Loucy (cell line): ENCODE data around the gene RIN3.

ENCODE experiments used
- H2AFZ ChIP-seq: fragments of 200-600 bp; sonication (generic); 2 replicates; pipeline ENCODE4 v1.6.0; 2016; ENCODE audit warnings: antibody characterized with exemption, mild to moderate bottlenecking, low read length, moderate library complexity
- H3F3A ChIP-seq: fragments of 200-600 bp; 2 replicates; pipeline ENCODE4 v1.6.0; 2016; ENCODE audit warnings: antibody characterized with exemption, low read depth, mild to moderate bottlenecking
- H3K27me3 ChIP-seq: fragments of 200-600 bp; sonication (generic); 2 replicates; pipeline ENCODE4 v1.6.1; 2014; ENCODE audit warnings: low read length, mild to moderate bottlenecking; ENCODE audit not compliant: insufficient read depth, poor library complexity, severe bottlenecking
- H3K36me3 ChIP-seq: fragments of 200-600 bp; sonication (generic); 2 replicates; pipeline ENCODE4 v1.6.1; 2016; ENCODE audit warnings: low read length; ENCODE audit not compliant: insufficient read depth
- H3K4me1 ChIP-seq: fragments of 200-600 bp; sonication (generic); 2 replicates; pipeline ENCODE4 v1.5.1; 2014; ENCODE audit warnings: low read length, mild to moderate bottlenecking; ENCODE audit not compliant: insufficient read depth, poor library complexity, severe bottlenecking
- H3K4me2 ChIP-seq: fragments of 200-600 bp; sonication (generic); 2 replicates; pipeline ENCODE4 v1.6.0; 2014; ENCODE audit warnings: antibody characterized with exemption, low read length, low read depth, mild to moderate bottlenecking; ENCODE audit not compliant: poor library complexity, severe bottlenecking
- H3K4me3 ChIP-seq: fragments of 200-600 bp; sonication (generic); 2 replicates; pipeline ENCODE4 v1.5.1; 2014; ENCODE audit warnings: low read length, mild to moderate bottlenecking, mixed read lengths; ENCODE audit not compliant: poor library complexity, severe bottlenecking
- H3K79me2 ChIP-seq: fragments of 200-600 bp; sonication (generic); 2 replicates; pipeline ENCODE4 v1.6.1; 2014; ENCODE audit warnings: low read length; ENCODE audit not compliant: insufficient read depth
- H3K9ac ChIP-seq: fragments of 200-600 bp; sonication (generic); 2 replicates; pipeline ENCODE4 v1.6.0; 2014; ENCODE audit warnings: mild to moderate bottlenecking, low read depth, low read length, moderate library complexity; ENCODE audit not compliant: poor library complexity, severe bottlenecking
- H3K9me2 ChIP-seq: fragments of 200-600 bp; sonication (generic); replicated peaks from 2 replicates; pipeline ENCODE4 v1.6.1; 2016; ENCODE audit warnings: low read depth, low read length, mixed read lengths
- H3K9me3 ChIP-seq: fragments of 200-600 bp; sonication (generic); 2 replicates; pipeline ENCODE4 v1.6.1; 2014; ENCODE audit warnings: mild to moderate bottlenecking, antibody characterized with exemption, low read length, low read depth; ENCODE audit not compliant: insufficient read depth
- H4K20me1 ChIP-seq: fragments of 200-600 bp; sonication (generic); 2 replicates; pipeline ENCODE4 v1.6.0; 2014; ENCODE audit warnings: antibody characterized with exemption, low read length, mild to moderate bottlenecking; ENCODE audit not compliant: insufficient read depth, poor library complexity, severe bottlenecking
- EZH2phosphoT487 ChIP-seq: fragments of 200-600 bp; IDR thresholded peaks from 2 replicates; pipeline ENCODE4 v1.6.1; 2018; ENCODE audit warnings: antibody characterized with exemption, mild to moderate bottlenecking, moderate library complexity, borderline replicate concordance
- TF ChIP-seq, protein P1 (sequence below): fragments of 200-600 bp; sonication (generic); conservative IDR thresholded peaks from 2 replicates; pipeline ENCODE4 v1.5.1; 2014; ENCODE audit warnings: mild to moderate bottlenecking, antibody characterized with exemption, low read length

The RIN3 gene

DNA sequence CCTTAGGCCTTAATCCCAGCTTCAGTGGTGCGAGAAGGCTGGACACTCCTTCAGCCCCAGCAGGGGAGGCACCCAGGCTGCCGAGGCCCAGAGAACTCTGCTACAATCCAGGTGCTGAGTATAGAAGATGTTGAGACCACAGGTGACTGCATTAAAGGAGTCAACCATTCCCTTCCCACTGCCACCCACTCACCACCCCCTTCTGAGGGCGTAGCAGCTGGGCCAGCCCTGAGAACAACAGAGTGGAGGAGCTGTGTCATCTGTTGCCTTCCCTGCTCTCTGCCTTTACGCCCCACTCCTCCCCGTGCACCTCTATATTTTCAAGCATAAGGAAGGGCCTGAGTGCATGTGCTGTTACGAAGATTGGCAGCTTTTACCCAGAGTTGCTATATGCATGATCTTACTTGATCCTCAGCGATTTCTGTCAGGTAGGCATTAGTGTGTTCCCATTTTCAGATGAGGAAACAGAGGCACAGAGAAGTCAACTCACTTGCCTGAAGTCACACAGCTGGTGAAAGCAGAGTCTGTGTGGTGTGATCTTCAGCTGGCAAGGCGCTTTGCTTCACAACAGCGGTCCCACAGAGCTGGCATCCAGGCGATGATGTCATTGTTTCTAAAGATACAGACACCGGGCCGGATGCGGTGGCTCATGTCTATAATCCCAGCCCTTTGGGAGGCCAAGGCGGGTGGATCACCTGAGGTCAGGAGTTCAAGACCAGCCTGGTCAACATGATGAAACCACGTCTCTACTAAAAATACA, 46.7 kb downstream of the RIN3 start:
- no peaks in the 10 kb centered on the region for H3K4me1 ChIP-seq

GRCh38 chr14:92561906-92562479, 48.4 kb downstream of the RIN3 start:
- Histone ChIP-seq H2AFZ (no peak overlapping the region), H3K4me3 (no peak overlapping the region), H4K20me1 (peaks cover 4% of the 10 kb centered on the region), H3K27me3 (no peaks in the 10 kb centered on the region), H3K4me1 (no peaks in the 10 kb centered on the region), H3K9me2 (no peaks in the 10 kb centered on the region), H3K9me3 (no peaks in the 10 kb centered on the region), H3K36me3 (peaks cover 82% of the 10 kb centered on the region; the same call in 1 of the 2 replicates), H3K4me2 (no peak overlapping the region), H3K9ac (no peak overlapping the region), H3K79me2 (peaks cover 35% of the 10 kb centered on the region; the same call in 1 of the 2 replicates), H3F3A (no peaks in the 10 kb centered on the region)
- TF ChIP-seq EZH2phosphoT487: no peak
- TF ChIP-seq, protein P1, sequence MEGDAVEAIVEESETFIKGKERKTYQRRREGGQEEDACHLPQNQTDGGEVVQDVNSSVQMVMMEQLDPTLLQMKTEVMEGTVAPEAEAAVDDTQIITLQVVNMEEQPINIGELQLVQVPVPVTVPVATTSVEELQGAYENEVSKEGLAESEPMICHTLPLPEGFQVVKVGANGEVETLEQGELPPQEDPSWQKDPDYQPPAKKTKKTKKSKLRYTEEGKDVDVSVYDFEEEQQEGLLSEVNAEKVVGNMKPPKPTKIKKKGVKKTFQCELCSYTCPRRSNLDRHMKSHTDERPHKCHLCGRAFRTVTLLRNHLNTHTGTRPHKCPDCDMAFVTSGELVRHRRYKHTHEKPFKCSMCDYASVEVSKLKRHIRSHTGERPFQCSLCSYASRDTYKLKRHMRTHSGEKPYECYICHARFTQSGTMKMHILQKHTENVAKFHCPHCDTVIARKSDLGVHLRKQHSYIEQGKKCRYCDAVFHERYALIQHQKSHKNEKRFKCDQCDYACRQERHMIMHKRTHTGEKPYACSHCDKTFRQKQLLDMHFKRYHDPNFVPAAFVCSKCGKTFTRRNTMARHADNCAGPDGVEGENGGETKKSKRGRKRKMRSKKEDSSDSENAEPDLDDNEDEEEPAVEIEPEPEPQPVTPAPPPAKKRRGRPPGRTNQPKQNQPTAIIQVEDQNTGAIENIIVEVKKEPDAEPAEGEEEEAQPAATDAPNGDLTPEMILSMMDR: no peak

More for the DNA sequence above, 46.7 kb downstream of the RIN3 start:
- Histone ChIP-seq H4K20me1 (peaks cover 4% of the 10 kb centered on the region), H3F3A (no peaks in the 10 kb centered on the region), H3K4me3 (no peak overlapping the region), H3K9me3 (no peaks in the 10 kb centered on the region), H3K36me3 (peaks cover 82% of the 10 kb centered on the region; the same call in 1 of the 2 replicates), H2AFZ (no peak overlapping the region), H3K79me2 (peaks cover 29% of the 10 kb centered on the region), H3K27me3 (no peaks in the 10 kb centered on the region), H3K9ac (no peak overlapping the region), H3K4me2 (no peak overlapping the region), H3K9me2 (no peaks in the 10 kb centered on the region)
- TF ChIP-seq, protein P1: no peak
- TF ChIP-seq EZH2phosphoT487: no peak

DNA sequence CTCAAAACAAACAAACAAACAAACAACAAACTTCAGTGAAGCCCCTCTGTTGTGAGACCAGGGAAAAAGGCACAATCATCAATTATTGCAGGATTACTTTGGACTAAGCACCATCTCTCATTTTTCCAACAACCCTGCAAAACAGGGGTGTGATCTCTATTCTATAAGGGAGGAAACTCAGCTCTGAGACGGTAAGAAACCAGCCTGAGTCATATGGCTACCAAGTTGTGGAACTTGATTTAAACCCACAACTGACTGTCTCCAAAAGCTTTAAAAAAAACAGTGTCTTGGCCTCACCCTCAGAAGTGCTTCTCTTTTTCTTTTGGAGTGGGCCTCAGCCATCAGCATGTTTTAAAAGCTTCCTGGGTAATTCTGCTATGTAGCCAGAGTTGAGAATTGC, 49.8 kb downstream of the RIN3 start:
- H4K20me1 ChIP-seq: peaks cover 4% of the 10 kb centered on the region
- no peak overlapping the region for H3K4me2 ChIP-seq

More for the DNA sequence above, 49.8 kb downstream of the RIN3 start:
- Histone ChIP-seq H3K36me3 (peaks cover 77% of the 10 kb centered on the region; the same call in 1 of the 2 replicates), H3K4me1 (peaks cover 4% of the 10 kb centered on the region), H3K9me3 (no peaks in the 10 kb centered on the region), H3K27me3 (no peaks in the 10 kb centered on the region), H3K4me3 (no peak overlapping the region), H3F3A (no peaks in the 10 kb centered on the region), H3K9me2 (no peaks in the 10 kb centered on the region), H3K79me2 (peaks cover 40% of the 10 kb centered on the region; the same call in 1 of the 2 replicates), H2AFZ (no peak overlapping the region), H3K9ac (no peak overlapping the region)
- TF ChIP-seq, protein P1: no peak
- no peak for TF ChIP-seq EZH2phosphoT487
